ENCODE measurements around the gene LBX2. TPM values are rescaled to one million over a fixed set of nuclear protein-coding genes. Genes with fewer than 3 reads are reported as not detected.
A peak's percentile ranks its signal among the peaks of the same experiment; 100 is the strongest.

Gene LBX2
- total RNA-seq, 4 donors from 2014 or later = 0.40 to 0.58 TPM; not detected in 2

DNA sequence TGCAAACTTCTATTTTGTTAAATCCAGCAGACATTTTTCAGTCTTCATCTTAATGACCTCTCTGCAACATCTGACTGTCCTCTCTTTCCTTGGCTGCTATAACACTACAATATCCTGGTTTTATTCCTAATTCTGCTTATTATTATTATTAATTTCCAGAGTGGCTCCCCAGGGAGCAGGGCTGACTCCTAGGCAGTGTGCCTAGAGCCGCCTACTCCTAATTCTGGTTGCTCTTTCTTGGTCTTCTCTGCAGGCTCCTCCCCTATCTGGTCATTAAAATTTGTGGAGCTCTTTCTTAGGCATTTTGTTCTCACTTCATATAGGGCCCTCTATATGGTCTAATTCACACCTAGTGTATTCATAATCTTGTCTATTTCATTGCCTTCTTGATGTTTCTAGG, 43.6 kb upstream of the LBX2 start:
- no peak overlapping the region for H3K4me3 ChIP-seq
- H3K27ac ChIP-seq = no peak overlapping the region
- TF ChIP-seq CTCF (IDR thresholded peaks at IDR 0.05) = no peak
- TF ChIP-seq EP300 (IDR thresholded peaks at IDR 0.05) = no peak
- no peak for TF ChIP-seq POLR2AphosphoS5 (IDR thresholded peaks at IDR 0.05)
- TF ChIP-seq POLR2A (IDR thresholded peaks at IDR 0.05) = no peak
- H3K9me3 ChIP-seq = no peaks in the 10 kb centered on the region
- peaks cover 9% of the 10 kb centered on the region for H3K27me3 ChIP-seq
- peaks cover 0 to 2% (median under 1%) of the 10 kb centered on the region in 3 donors for H3K4me1 ChIP-seq
- H3K36me3 ChIP-seq = no peaks in the 10 kb centered on the region
- WGBS, 2 donors (ENCODE audit: low coverage in 1 of 2) = 67 to 80% methylated on average over 1 of the region's 1 CpG
- no peak for ATAC-seq

DNA sequence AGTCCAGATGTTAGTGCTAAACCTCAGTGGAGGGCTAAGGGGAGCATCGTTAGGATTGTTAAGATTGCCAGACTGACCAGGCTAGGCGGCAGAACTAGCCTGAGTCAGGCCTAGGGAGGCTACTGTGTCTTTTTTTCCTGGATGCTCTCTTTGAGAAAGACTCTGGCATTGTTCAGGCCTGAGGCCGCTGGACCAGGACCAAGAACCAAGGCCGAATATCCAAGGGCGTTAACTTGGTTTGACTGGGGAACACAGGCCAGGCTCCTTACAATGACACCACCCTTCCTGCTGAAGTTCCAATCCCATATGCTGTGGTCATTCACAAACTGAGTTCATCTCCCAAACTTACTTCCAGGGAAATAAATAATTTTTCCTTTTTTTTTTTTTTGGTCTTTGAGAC, 40.9 kb upstream of the LBX2 start:
- peak overlapping the region in 2 of 4 donors; percentile 42 to 46 for H3K27ac ChIP-seq

DNA sequence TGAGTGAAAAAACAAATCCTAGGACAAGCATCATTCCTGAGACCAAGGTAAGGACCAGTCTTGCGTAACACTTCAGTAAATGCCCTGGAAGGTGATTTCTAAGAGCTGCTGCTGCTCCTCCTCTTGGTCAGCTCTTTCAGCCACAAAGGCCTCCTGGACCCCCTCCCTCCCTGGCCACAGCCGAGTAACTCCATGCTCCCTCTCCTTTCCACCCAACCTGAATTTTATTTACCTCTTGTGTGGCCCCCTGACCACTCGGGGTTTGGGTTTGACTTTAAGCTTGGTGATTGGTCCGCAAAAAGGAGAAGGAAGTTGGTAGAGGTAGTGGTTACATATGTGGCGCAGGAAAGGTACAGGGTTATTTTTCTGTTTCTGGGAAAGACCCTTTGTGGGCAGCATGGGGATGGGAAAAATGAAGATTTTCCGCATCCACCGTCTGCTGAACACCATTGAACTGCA, 39.5 kb upstream of the LBX2 start:
- Histone ChIP-seq H3K4me3 (no peak overlapping the region), H3K27me3 (peaks cover 9% of the 10 kb centered on the region), H3K36me3 (peaks cover 0 to 9% of the 10 kb centered on the region in 2 donors), H3K27ac (no peak overlapping the region), H3K4me1 (peaks cover 0 to 2% (median 0%) of the 10 kb centered on the region in 3 donors), H3K9me3 (no peaks in the 10 kb centered on the region)
- TF ChIP-seq EP300 (IDR thresholded peaks at IDR 0.05) (no peak), CTCF (IDR thresholded peaks at IDR 0.05) (no peak), POLR2A (IDR thresholded peaks at IDR 0.05) (no peak), POLR2AphosphoS5 (IDR thresholded peaks at IDR 0.05) (no peak)
- no peak for ATAC-seq
- 70 to 88% methylated on average over 1 to 7 of the region's 7 CpGs for WGBS, 2 donors (ENCODE audit: low coverage in 1 of 2)

More for the DNA sequence above, 40.9 kb upstream of the LBX2 start:
- 50% methylated on average over 2 of the region's 5 CpGs; no CpG with 5 or more reads in 1 of the 2 donors for WGBS, 2 donors (ENCODE audit: low coverage in 1 of 2)
- peak; percentile 81 for ATAC-seq
- H3K27me3 ChIP-seq = peaks cover 9% of the 10 kb centered on the region
- no peaks in the 10 kb centered on the region for H3K9me3 ChIP-seq
- no peak overlapping the region for H3K4me3 ChIP-seq
- TF ChIP-seq POLR2A (IDR thresholded peaks at IDR 0.05) = no peak
- no peak for TF ChIP-seq CTCF (IDR thresholded peaks at IDR 0.05)
- TF ChIP-seq POLR2AphosphoS5 (IDR thresholded peaks at IDR 0.05) = no peak
- no peak for TF ChIP-seq EP300 (IDR thresholded peaks at IDR 0.05)
- H3K4me1 ChIP-seq = peaks cover 0 to 2% (median 0%) of the 10 kb centered on the region in 3 donors
- no peaks in the 10 kb centered on the region for H3K36me3 ChIP-seq

DNA sequence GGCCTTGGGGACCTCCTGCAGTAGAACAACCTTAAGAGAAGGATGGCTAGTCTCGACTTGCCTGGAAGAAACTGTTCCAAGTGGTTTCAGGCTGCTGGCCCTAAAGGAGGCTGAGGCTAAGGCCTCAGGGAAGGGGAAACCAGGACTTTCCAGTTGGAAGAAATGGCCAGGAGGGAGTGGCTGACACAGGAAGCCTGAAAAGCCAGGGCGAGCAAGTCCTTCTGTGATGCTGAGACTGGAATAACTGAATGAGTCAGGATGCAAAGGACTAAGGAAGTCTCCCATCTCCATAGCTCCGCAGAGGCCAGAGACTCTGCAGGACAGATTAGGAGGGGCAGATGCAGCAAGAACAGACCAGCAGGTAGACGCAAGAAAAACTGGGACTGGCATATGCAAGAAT, 37.7 kb upstream of the LBX2 start:
- ATAC-seq = no peak
- H3K27ac ChIP-seq = no peak overlapping the region
- H3K27me3 ChIP-seq = peaks cover 9% of the 10 kb centered on the region
- TF ChIP-seq POLR2A (IDR thresholded peaks at IDR 0.05) (no peak), EP300 (IDR thresholded peaks at IDR 0.05) (no peak), POLR2AphosphoS5 (IDR thresholded peaks at IDR 0.05) (no peak), CTCF (IDR thresholded peaks at IDR 0.05) (no peak)
- WGBS, 2 donors (ENCODE audit: low coverage in 1 of 2) = 64 to 71% methylated on average over 3 to 4 of the region's 4 CpGs
- no peaks in the 10 kb centered on the region for H3K9me3 ChIP-seq
- peaks cover 0 to 27% of the 10 kb centered on the region in 2 donors for H3K36me3 ChIP-seq
- H3K4me1 ChIP-seq = peaks cover 0 to 4% (median 2%) of the 10 kb centered on the region in 3 donors
- H3K4me3 ChIP-seq = no peak overlapping the region

GRCh38 chr2:74536166-74536950, 37.0 kb upstream of the LBX2 start:
- Histone ChIP-seq H3K27ac (no peak overlapping the region), H3K4me1 (peaks cover 0 to 12% (median 3%) of the 10 kb centered on the region in 3 donors), H3K36me3 (peaks cover 0 to 35% of the 10 kb centered on the region in 2 donors), H3K9me3 (no peaks in the 10 kb centered on the region), H3K4me3 (no peak overlapping the region), H3K27me3 (peaks cover 9% of the 10 kb centered on the region)
- no peak for ATAC-seq
- TF ChIP-seq CTCF (IDR thresholded peaks at IDR 0.05) = no peak
- TF ChIP-seq EP300 (IDR thresholded peaks at IDR 0.05) = no peak
- TF ChIP-seq POLR2A (IDR thresholded peaks at IDR 0.05) = no peak
- TF ChIP-seq POLR2AphosphoS5 (IDR thresholded peaks at IDR 0.05) = no peak
- 85 to 90% methylated on average over 4 to 8 of the region's 23 CpGs for WGBS, 2 donors (ENCODE audit: low coverage in 1 of 2)

Data from gastroesophageal sphincter (tissue), 4 donors.